ENCODE measurements around the gene GALNT2. TPM values are rescaled to one million over a fixed set of nuclear protein-coding genes. Genes with fewer than 3 reads are reported as not detected.

Gene GALNT2
- total and polyA plus RNA-seq, 9 of the 15 experiments (the other 6 are each of a cell fraction or from before 2014, with no cell fraction given) = 1.6 to 106 (median 51.9) TPM

GRCh38 chr1:230262867-230263567 is 196.0 kb downstream of the GALNT2 start:
- H3K9me3 ChIP-seq (replicated peaks; ENCODE audit: control insufficient read depth, insufficient read depth, low read depth, low read length) = no peaks in the 10 kb centered on the region
- intact Hi-C loops (cut with micrococcal nuclease) = no loop called here
- in situ Hi-C loops (cut with MboI) = no loop called here
- no peak for FAIRE-seq
- no peak overlapping the region for H2AFZ ChIP-seq (ENCODE audit: low read depth, low read length)
- TF ChIP-seq MAX (CRISPR knock-in tag; IDR thresholded peaks at IDR 0.05) (peak; percentile 57; the same call in 1 of the 2 replicates), THRAP3 (IDR thresholded peaks at IDR 0.05; ENCODE audit: borderline replicate concordance) (no peak), TCF3 (CRISPR knock-in tag; IDR thresholded peaks at IDR 0.05) (peak; percentile 61), E2F5 (CRISPR knock-in tag; IDR thresholded peaks at IDR 0.05) (0 out of 2 replicates have a peak, but pooled peaks have one; percentile 28), ZZZ3 (IDR thresholded peaks at IDR 0.05) (no peak)
- H3K4me3 ChIP-seq = no peak overlapping the region
- peak in 1 of 4 experiments; percentile 11 for DNase-seq (ENCODE audit: extremely low read depth in 1 of 4, low spot score in 3 of 4)
- H3K9ac ChIP-seq (ENCODE audit: insufficient read depth in 1 of 2, low read depth in 2 of 2, low read length in 2 of 2) = peak overlapping the region in 1 of 2 experiments; percentile 30; a peak in 1 of 4 replicates
- no peaks in the 10 kb centered on the region for H3K79me2 ChIP-seq (ENCODE audit: control insufficient read depth, insufficient read depth, low read length)
- peaks cover 80% of the 10 kb centered on the region for H3K36me3 ChIP-seq (ENCODE audit: control insufficient read depth, insufficient read depth, low read length)
- no peaks in the 10 kb centered on the region for H4K20me1 ChIP-seq (replicated peaks; ENCODE audit: control insufficient read depth, insufficient read depth, low read length)
- ATAC-seq = no peak
- CTCF ChIA-PET (ENCODE audit: low intra/inter-chr PET ratio) = no interaction called here
- H3K4me2 ChIP-seq (ENCODE audit: insufficient read depth, low read length) = no peak overlapping the region
- no TSS peak for BruUV-seq (replicated peaks)
- H3K4me1 ChIP-seq (replicated peaks in 1 of 2; ENCODE audit: control insufficient read depth in 2 of 2, insufficient read depth in 2 of 2, low read length in 2 of 2) = peaks cover 1 to 10% of the 10 kb centered on the region in 2 experiments; a peak in 4 of 5 replicates
- 74% methylated on average over 13 of the region's 13 CpGs for WGBS (ENCODE audit: insufficient coverage, low coverage, missing lambda C conversion rate)
- H3K9me1 ChIP-seq (ENCODE audit: control insufficient read depth, insufficient read depth, low read length) = no peaks in the 10 kb centered on the region
- POLR2A ChIA-PET = interaction anchor here (0.7 to 0.9 kb wide), 3 partner anchors 9 to 721 kb away, joined by 3 to 5 read pairs (median 3); no protein-coding TSS in a partner anchor
- no peaks in the 10 kb centered on the region for H3K27me3 ChIP-seq (ENCODE audit: control insufficient read depth in 2 of 2, insufficient read depth in 2 of 2, low read length in 2 of 2)
- no peak overlapping the region for H3K27ac ChIP-seq (ENCODE audit: extremely low read depth, low read depth, low read length)

Data from K562 (cell line).